Right renal cortex interstitium (tissue), 3 donors: ENCODE results near the gene SYT1. TPM values are rescaled to one million over a fixed set of nuclear protein-coding genes. Genes with fewer than 3 reads are reported as not detected.
A peak's percentile ranks its signal among the peaks of the same experiment; 100 is the strongest.

Source experiments
- DNase-seq, 3 donors: peaks; one replicate each; pipeline ENCODE4 v3.0.0-alpha.2; 2013; ENCODE audit warnings: low read depth in 3 of 3, low spot score in 2 of 3
- polyA plus RNA-seq, 3 donors: library from polyadenylated mRNA; unstranded; fragments of 120-200 nt; gene quantifications; one replicate each; pipeline ENCODE4 v1.2.1, GENCODE V29; 2013; ENCODE audit not compliant: insufficient read length in 3 of 3

SYT1 gene
- polyA plus RNA-seq, 3 donors, result 21.4 to 23.9 (median 21.8) TPM

DNA sequence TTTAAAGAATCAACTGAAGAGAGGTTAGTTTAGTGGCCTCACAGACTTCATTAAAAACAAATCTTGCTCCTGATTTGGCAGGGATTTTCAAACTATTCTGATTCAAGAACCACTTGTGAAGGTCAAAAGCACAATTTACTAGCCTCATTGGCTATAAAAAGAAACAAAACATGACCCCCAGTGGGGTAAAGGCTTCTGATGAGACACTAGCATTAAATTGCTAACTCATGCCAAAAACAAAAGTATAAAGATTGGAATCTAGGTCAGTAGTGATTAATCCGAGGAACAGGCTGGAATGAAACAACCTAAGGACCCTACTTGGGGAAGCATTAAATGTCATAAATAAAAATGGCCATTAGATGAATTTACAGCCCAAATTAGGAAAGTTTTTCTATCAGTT is 513.9 kb downstream of the SYT1 start:
- DNase-seq, result no peak

DNA sequence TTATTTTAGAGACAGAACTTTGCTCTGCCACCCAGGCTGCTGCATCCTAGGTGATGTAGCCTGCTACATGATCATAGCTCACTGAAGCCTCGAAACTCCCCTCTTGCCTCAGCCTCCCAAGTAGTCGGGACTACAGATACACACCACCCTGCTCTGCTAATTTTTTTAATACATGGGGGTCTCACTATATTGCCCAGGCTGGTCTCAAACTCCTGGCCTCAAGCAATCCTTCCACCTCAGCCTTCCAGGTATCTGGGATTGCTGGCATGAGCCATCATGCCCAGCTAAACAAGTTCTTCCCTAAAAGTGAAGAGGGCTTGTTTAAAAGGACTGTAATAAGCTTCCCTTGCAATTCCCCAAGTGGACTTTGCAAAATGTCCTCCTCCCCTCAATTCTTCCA is 515.8 kb downstream of the SYT1 start:
- DNase-seq, result no peak

DNA sequence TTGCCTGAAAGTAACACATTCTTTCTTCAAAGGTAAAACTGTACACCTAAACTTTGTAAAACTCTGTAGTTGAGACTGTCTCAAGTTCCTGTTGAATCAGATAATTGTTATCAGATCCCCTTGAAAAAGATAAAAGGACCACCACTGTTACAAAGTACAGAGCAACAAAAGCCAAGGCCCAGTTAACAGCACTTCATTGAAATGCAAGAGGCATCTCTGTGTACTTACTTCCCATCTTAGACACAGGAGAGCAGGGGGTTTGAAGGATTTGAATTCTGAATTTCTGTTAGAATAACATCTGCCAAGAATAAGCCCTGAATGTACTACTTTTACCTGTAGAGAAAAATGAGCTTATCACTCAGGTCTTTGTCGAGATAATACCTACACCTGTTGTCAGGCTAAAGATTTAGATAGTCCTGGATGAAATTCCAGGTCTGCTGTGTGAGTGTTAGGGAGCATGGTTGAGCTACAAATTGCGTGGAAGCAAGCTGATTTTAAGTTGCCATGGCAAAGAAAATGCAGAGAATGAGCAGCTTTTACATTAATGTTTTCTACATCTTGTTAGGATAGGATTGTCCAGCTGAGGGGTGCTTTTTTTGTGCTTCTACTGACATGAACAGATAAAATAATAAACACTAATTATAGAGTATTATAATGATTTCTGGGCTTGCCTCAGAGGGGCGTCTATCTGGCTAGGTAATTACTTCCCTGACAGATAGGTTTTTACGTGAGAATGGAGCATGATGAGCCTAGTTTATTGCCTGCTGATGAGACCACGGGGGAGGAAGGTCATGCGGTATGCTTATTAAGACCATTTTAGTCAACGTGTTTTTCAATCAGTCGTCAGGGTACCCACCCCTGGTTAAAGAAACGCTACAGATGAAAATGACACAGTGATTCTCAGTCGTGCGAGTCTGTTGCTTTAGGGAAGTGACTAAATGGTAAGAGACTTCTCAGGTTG is 517.0 kb downstream of the SYT1 start:
- DNase-seq, result no peak

DNA sequence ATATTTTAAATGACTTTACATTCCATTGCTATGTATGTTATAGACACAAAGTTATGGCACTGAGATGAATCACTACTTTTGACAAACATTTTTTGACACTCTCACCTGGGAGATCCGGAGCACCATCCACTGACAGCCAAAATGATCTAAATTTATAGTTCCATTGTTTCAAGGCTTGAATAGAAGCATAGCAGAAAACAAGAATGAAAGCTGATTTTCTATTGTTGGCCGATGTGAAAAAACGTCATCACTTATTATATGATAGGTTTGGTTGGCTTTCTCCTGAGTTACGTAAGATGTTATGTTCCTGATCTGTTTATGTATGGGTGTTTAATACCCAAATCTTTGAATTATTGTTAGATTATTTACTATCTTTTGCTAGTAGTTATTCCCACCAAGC is 520.0 kb downstream of the SYT1 start:
- DNase-seq, result no peak

DNA sequence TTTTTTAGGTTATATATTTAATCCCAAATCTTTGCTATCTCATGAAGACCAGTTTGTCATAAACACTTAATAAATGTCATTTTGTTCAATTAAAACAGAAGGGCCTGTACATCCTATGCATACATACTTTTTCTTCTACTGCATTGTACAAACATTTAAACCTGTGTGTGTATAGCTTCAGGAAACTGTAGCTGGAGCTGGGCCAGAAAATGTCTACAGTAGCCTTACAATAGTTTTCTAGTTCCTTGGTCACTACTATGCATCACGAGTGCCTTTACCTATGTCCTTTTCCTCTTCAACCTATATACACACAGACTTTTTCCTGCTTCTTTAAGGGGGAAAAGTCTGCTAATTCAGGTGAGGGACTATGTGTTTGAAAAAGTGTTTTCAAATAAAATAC is 523.4 kb downstream of the SYT1 start:
- DNase-seq, result no peak

DNA sequence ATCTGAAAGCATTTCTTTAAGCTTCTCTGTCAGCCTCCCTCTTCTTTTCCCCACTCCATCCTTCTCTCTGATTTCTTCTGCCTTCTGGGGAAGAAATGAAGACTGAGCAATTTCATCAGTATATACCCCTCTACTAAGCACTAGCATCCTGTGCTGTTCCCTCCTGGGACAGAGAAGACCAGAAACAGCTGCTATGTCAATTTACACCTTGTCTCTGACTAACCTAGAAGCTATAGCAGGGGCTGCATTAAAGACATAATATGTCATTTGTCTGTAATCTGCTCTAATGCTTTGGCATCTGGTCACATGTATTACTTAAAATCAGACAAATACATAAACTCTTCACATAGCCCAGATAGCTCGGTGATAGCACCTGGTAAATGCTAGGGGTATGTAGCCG is 529.3 kb downstream of the SYT1 start:
- DNase-seq, result no peak

DNA sequence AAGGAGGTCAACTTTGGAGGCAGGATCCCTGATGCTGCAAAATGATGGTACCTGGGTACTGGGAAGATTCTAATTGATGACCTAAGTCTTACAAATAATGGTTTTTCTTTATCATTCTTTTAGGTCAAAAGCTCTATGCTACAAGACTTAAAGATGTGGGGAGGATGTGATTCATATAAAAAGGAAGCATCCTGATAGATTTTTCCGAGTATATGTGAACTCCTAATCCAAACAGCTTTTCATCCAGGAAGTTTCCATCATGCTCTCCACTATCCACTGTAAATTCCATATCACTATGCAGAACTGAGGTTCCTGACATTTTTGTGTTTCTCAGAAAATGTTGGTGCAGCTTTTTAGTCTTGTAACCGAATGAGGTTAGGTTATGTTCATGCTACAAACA is 533.0 kb downstream of the SYT1 start:
- no peak for DNase-seq

DNA sequence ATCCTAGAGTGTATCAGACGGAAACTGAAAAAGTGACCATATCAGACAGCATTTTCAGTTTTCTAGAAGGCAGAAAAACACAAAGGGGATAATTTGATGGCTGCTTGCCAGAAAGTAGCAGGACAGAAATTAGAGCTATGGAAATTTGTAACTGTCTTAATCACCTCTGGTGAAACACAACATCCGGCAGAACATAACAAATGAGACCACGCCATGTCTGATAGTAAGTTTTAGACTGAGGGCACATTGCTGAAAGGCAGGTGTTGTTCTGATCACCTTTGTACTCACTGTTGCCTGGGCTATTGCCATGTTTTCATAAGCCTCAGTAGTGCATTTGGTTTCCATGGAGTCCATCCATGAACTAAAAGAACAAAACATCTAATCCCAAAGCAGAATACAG is 535.9 kb downstream of the SYT1 start:
- DNase-seq, result no peak

DNA sequence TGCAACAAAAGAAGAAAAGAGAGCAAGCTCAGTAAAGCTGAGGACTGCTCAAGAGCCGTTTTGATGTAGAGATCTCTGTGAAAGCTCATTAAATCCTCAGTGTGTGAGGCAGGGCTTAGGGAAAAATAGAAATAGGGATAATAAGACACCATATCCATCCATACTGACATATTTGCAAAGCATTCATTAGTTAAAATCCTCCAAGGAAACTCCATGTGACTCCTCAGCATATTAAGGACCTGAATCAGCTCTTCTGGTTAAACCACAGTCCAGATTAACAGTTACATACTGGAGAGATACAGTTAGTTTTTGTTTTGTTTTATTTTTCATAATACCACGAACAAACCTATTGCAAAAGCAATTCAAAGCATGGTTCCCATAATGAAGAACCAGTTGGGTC is 538.0 kb downstream of the SYT1 start:
- no peak for DNase-seq

DNA sequence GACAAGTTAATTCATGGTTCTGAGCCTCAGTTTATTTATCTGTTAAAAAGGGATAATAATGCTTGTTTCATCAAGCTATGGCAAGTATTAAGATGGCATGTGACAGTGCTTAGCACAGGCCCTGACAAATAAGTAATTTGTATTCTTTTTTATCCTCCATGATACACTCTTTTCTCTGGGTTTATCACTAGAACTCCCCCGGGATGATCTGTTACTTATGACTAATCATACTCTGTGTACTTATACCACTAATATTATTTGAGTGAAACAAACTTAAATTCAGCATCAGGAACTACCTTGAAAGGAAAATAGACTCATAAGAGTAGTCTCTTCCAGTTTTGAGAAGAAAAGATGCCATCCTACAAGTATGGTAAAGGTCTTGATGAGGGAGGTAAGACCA is 542.4 kb downstream of the SYT1 start:
- no peak for DNase-seq

DNA sequence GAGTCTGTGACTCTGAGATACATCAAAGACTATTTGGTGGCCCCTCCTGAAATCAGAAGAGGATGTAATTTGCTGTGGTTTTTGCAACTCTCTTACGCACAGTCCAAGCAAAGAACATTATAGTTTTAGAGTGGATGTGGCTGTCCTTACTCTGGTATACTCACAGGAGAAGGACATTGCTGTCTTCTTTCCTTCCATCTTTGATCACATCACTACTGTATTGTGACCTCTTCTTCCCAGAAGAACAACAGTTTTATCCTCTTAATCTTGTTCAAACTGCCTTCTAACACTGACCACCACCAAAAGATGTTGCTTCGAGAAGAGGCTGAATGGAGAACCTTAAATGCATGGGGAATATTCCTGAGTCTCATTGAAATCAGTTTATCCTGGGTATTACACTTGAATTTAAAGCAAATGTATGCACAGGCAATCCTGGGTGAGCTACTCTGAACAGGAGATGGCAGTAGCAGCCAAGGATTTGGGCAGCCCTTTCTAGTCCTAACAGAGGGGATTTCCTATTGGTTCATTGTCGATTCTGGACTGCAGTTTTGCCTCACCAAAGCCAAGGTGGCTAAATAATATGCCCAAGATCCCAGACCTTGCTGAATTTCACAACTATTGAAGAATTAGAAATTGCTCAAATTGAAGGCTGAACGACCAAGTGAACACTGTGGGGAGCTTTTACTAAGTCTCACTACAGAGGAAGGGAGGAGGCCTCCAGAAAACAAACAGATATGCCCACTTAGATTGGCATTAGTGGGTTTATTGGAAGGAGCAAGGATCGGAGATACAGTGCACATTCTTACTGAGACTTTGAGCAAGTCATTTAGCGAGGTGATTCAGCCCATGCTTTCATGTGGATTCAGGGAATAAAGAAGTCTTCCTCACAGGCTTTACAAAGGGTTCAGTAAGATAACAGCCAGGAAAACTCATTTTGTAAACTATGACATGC is 543.4 kb downstream of the SYT1 start:
- peak in 2 of 3 donors; percentile 36 to 60 for DNase-seq

DNA sequence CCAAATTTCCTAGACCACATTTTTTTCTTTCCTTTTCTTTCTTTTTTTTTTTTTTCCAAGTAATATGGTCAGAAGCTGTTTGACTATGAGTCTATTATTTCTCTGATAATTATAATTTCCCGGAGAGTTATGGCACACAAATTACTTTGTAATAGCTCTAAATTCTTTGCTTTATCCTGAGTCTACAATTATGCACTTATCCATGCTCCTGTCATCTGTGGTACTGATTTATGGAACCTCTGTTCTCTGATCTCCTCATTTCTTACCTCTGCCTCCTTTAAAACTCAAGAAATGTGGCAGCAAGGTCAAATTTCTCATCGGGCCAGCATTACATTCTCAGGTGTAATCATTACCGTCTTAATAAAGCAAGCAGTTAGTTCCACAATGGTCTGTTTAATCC is 544.1 kb downstream of the SYT1 start:
- no peak for DNase-seq

DNA sequence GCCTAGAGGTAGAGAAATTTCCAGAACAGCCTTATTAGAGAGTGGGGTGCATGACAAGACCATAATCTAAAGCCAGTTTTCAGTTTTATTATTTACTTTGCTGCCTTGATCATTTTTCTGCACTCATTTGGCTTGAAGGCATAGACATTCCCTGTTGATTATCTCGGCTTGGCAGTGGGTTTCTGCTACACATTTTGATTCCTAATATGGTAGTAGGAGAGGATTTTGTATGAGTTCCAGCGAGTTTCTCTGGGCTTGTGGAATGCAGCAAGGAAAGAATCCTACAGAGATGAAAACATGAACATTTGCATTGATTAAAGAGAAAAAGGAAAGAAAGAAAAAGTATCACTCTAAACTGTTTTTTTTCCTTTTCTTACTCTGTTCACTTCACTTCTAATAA is 545.0 kb downstream of the SYT1 start:
- no peak for DNase-seq

DNA sequence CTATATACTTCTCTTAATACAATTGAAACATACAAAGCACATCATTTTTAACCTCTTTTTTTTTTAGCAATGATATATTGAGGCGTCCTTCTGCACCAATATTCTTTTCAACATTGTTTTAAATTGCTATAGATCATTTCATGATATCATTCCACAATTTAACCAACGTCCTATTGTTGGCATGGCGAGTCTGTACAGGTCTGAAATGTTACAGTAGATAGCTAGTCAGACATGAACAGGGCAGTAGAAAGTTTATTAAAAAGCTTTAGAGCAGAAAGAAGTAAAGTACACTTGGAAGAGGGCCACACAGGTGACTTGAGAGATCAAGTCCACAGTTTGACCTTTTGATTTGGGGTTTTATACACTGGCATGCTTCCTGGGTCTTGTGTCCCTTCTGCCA is 547.2 kb downstream of the SYT1 start:
- DNase-seq, result no peak

DNA sequence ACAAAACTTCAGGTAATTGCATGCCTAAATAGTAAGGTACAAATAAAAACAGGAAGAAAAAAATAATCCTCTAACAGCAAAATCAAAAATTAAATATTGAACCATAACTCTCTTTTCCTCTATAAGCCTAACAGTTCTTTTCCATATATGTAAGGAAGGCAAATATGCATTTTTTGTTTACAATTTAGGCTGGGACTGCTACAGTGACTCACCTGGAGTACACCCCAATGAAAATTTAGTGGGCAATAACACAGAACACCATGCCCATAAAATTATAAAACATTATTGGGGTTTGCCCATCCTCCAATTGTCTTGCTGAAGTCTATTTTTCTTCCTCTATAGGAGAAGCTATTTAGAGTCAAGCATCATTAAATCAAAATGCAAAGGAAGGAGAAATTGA is 549.2 kb downstream of the SYT1 start:
- DNase-seq, result no peak

DNA sequence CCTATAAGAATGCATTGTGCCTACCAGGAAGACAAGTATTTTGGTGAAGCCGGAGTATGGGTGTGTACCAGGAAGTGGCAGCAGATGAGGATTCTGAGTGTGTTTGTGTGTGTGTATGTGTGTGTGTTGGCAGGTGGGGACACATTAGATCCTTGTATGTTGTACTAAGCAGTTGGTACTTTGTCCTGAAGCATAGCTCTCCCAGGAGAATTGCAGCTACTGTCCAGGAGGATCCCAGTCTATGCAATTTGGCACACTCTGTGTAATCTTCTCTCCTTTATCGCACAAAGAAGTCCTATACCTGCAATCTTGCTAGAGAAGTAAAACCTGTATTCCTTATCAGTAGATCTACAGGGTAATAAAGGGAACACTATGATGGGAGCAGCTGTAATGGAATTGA is 549.7 kb downstream of the SYT1 start:
- no peak for DNase-seq

DNA sequence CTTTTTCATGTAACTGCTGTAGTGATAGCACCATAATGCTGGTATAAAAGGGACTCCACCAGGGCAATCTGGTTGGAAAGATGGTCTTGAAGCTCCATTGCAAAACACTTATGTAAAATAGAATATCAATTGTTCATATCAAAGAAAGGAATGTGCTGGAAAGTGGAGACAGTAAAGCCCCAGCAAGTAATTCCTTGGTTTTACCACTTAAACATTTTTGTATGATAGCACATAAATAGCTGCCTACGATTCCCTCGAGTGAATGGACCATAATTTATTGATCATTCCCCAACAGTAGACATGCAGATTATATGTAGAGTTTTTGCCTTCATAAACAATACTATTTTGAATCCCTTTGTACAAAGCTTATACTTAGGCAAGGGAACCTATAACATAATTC is 550.7 kb downstream of the SYT1 start:
- no peak for DNase-seq

DNA sequence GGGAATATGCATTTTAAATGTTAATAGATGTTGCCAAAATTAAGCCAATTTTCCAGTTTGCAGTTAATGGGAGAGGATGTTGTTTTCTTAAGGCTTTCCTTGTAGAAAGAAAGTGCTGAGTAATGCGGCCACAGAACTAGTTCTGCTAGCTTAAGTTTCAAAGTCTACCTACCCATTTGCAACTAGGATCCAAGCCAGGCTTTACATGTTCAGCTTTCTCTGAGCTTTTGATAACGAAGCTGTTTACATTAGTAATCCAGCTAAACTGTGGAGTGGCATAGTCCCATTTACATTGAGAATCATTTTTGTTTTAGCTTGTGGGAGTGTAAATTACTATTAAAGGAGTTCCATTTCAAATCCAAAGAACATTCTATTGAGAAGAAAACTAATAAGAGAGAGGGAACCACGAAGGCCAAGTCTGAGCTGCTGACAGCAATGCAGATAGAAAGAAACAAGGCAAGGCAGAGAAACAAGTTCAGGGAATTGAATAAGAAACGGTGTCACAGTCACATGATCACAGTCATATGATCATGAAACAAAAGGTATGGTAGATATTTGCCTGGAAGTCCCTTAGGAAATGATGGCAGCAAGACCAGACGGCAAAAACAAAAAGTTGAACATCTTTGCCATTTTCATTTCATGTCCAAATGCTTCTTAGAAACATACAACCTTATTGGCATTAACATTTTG is 551.3 kb downstream of the SYT1 start:
- no peak for DNase-seq

DNA sequence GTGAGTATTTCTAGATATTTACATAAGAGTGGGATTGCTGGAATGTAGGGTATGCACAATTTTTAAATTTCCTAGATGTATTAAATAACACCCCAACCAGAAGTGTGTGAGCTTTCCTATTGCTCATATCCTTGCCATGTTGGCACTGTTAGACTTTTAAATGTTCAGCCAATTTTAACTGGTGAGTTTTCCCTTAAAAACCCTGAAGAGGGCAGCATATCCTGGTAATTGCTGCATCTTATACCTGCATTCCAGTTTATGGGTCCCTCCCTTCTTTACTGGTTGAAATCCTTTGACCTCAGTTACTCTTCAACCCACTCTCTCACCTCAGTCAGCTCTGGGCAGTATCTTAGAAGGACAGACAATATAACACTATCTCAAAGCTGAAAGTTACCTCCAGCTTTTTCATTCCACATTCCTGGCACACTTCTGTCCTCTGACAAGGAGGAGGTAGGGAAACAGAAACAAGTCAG is 555.6 kb downstream of the SYT1 start:
- DNase-seq, result peak in 1 of 3 donors; percentile 49

DNA sequence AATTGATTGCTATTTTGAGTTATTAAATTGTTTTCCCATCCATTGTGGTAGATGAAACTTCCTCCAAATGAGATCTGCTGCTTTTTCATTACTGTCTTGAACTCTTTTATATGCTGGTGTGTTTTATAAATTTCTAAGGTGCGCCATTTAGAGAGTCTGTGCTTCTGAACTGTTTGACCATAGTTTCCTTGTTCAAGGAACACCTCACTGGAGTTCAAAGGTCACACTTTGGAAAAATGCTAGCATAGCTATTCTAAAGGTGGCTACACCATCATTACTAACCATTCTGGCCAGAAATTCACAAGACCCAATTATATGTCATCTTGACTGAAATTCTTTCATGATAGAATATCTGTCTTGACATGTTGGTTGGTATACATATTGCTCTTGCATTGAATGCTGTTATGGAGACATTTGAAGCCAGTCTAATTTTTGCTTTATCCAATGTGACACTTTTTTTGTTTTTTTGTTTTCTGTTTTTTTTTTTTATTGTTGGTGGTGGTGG is 556.7 kb downstream of the SYT1 start:
- no peak for DNase-seq
